Glomerular visceral epithelial cell (primary cell): ENCODE data around the gene DDX19B.
"Not testable (repeated sequence)": the region's sequence is repeated elsewhere in the genome, so short reads cannot be mapped to it uniquely, and the experiment has no call there.

Source experiments
- DNase-seq: peaks from one replicate; pipeline ENCODE4 v3.0.0-alpha.2; 2016; ENCODE audit errors: extremely low spot score

Gene DDX19B

DNA sequence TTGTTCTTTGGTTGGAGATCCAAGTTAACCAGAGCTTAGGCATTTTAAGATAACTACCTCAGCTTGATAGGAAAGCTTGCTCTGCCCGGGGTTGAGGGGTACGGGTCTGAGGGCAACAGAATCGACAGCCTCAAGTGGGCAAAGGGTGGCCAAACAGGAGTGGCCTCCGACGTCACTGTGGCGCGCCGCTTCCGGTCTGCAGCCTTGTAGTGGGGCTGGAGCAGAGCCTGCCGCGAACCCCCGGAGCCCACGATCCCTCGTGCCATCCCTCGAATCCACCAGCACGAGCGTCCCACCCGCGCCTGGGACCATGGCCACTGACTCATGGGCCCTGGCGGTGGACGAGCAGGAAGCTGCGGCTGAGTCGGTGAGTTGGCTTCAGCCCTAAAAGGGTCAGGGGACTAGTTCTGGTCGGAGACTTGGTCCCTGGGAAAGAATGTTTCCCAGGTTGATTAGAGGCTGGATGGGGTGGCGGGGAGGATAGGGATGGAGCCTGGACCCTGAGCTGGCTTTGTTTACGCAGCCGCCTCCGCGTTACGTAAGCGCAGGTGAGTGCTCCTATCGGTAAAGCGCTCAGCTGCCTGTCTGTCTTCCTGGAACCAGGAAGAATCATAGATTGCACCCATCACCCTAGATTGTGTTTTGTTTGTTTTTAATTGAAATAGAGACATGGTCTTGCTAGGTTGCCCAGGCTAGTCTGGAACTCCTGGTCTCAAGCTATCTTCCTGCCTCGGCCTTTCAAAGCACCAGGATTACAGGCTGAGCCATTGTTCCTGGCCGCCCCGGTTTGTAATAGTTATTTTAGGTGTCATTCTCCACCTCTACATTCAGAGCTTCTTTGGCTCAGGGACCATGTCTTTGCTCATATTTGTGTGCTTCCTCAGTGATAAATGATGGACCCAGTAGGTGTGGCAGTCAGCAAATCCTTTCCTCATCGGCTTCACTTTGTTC, at the start of gene DDX19B:
Gene DDX19B (plus strand): TSS at position 199 of the 951 bp plus-strand sequence. CDS start 112 bp downstream, at position 311.
- peak; percentile 65 for DNase-seq

DNA sequence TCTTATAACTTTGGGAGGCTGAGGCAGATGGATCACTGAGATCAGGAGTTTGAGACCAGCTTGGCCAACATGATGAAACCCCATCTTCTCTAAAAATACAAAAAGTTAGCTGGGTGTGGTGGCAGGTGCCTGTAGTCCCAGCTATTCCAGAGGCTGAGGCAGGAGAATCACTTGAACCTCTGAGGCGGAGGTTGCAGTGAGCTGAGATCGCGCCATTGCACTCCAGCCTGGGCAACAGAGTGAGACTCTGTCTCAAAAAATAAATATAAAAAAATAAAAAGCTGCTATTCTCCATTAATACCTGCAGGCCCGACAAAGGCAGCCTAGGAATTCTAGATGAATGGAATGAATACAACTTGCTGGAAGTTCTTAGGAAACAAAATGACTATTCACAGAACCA, 49.3 kb upstream of the DDX19B start:
- DNase-seq, result not testable (repeated sequence)

DNA sequence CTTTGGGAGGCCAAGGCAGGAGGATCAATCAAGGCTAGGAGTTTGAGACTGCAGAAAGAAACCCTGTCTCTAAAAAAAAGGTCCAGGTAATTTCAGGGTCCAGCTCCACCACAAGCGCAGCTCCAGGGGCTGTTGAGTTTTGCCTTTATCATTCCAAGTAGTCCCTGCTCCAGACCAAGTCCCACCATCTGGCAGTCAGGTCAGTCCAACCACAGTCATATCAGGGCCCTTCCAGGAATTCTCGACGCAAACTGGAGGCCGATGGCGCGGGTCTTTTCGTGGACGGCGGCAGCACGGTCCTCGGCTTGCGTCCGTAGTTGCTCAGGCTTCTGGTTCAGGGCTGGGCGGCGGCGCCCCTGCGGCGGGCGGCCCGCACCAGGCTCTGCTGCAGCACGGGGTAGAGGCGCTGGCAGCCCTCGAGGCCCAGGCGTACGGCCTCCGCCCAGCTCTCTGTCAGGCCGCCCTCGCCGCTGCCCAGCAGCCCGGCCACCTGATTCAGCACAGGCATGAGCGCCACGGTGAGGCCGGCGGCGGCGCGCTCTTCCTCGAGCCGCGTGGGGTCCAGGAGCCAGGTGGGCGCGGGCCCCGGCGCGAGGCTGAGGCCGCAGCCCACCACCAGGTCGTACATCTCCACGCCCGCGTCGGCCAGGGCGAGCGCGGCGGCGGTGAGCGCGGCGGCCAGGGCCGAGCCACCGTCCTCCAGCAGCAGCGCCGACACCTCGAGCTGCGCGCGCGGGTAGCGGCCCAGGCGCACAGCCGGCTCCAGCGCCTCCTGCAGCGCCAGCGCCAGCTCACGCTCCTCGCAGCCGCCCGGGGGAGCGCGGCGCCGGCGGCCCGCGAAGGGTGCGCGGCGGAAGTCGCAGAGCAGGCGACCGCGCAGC, 48.0 kb upstream of the DDX19B start:
- peak; percentile 42 for DNase-seq

DNA sequence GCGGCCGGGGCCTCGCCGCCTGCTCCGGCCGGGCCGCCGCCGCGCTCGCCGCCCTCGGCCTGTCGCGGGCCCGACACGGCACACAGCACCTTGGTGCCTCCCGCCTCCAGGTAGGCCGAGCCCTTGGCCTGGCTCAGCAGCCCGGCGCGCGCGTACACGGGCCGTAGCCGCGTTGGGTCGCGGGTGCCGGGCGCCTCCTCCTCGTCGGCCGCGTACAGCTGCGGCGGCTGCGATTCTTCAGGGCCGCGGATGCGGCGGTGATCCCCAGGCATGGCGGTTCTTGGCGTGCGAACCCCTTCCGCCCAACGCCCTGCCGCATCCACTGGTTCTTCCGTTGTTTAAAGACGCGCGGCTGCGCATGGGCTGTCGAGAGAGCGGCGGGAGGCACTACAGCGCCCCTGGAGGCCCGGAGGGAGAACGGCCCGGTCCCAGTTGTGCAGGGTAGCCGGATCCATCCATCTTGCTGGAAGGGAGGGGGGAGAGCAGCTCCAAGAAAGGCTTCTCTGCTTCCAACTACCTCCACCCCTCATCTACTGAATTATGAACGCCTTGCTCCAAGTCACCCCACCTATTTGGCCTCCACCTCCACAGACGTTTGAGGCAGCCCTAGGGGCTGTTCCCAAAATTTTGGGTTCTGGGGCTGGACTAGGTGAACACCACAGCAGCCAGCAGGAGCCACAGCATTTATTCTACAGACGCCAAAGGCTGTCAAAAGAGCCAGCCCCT, 47.2 kb upstream of the DDX19B start, which contains the start of gene EXOSC6:
Gene EXOSC6 (minus strand): TSS at position 312 of the 726 bp plus-strand sequence. CDS start 40 bp downstream, at position 272.
- peak; percentile 93 for DNase-seq

DNA sequence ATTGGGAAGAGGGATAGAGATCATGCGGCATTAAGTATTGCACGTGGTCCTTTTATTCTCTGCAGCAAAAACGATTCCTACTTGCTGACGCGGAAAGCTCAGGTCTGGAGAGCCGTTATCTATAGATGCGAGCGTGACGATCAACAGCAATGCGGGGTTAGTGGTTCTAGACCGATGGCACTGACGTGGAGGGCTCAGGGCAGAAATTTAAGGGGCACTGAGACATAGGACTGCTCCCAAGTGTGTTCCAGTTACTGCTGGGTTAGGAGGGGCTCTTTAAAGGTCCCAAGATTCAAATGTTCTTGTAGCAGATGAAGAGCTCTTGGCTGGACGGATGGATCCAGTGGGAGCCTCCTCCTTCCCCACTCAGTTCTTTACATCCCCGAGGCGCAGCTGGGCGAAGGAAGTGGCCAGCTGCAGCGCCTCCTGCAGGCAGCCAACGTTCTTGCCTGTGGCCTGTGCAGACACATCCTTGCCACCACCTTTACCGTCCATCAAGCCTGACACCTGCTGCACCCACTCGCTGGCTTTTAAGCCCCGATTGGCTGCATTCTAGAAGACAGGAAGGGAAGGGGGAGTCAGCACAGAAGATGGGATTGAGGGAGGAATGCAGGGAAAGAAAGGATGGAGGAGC, 46.5 kb upstream of the DDX19B start:
- no peak for DNase-seq

DNA sequence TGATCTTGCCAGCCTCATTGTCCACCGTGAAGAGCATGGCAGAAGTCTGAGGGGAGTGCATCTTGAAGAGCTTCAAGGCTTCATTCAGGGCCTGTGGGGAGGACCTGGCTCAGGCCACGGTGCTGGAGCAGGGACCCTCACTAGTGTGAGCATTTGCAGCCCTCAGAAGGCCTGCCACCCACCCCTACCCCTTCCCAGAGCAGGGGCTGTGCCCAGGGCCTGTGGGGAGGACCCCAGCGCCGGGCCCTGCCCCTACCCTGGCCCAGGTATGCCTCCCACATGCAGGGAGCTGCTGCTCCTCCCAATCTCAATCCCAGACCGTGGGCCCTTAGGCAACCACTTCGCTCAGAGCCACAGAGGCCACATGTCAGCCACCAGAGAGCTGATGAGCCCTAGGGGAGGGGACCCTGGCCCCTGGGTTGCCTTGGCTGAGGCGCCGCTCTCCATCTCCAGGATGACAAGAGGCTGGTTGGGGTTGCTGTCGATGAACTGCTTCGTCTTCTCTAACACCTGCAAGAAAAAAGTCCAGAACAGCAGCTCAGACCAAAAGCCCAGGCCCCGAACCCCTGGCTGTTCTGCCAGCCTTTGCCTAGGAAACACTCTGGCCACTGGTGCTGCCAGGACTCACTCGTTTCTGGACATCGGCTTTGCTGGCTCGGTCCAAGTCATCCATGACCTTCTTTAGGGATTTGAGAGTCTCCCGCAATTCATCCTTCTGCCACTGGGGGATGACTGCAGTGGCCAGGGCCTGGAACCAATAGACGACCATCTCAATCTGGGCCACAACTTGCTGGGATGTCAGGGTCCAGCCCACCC, 45.5 kb upstream of the DDX19B start:
- peak; percentile 43 for DNase-seq

DNA sequence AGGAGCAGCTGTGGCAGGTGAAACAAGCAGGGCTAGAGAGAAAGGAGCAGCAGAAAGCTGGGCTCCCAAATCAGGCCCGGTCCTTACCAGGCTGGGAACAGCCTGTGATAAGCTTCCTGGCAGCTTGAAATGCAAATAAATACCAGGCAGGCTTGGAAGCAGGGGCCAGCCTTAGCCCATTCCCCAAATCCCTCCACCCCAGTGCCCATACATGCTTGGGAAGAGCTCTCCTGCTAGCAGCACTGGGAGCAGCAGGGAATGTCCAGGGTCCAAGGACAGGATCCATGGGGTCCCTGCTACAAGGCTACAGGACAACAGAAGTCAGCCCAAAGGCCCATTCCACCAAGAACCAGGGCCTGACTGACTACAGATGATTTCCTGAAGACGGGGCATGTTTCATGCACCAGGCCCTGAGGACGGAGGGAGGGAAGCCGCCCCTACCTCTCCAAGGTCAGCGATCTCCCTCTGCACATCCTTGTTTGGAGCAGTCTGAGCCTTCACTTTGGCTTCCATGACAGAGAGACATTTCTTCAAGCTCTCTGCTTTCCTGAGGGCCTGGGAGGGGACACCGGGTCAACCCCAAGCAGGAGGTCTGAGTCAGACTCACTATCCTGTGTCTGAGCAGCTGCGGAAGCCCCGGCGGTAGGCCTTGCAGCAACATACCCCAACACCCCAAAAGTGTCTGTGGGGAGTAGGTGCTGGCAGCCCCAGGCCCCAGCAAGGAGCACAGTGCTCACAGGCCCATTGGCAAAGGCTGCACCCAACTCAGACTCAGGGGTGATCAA, 44.6 kb upstream of the DDX19B start:
- no peak for DNase-seq

DNA sequence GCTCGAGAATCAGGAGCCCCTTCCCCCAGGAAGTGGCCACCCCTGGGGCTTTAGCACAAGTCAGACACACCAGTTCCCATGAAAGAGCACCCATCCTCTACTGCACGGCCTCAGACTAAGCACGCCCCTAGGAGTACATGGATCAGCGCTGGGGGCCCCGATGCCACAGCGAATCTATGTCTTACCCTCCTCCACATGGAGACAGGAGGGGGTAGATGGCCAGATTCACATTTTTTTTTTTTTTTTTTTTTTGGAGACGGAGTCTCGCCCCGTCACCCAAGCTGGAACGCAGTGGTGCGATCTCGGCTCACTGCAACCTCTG, 44.1 kb upstream of the DDX19B start:
- DNase-seq, result no peak

DNA sequence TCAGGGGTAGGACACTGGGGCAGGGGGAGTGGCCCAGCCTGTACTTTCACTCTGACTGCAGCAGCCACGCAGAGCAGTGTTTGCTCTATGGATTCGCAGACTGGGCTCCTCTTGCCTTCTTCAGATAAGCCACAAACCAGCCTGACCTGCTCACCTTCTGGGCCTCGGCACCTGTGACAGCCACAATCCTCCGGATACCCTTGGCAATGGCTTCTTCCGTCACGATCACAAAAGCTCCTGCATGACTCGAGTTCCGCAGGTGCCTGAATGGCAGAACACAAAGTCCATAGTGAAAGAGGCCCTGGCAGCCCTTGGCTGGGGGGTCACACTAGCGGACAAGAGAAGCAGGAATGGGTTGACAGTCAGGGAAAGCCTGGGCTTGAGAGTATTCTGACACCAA, 43.4 kb upstream of the DDX19B start:
- DNase-seq, result no peak

DNA sequence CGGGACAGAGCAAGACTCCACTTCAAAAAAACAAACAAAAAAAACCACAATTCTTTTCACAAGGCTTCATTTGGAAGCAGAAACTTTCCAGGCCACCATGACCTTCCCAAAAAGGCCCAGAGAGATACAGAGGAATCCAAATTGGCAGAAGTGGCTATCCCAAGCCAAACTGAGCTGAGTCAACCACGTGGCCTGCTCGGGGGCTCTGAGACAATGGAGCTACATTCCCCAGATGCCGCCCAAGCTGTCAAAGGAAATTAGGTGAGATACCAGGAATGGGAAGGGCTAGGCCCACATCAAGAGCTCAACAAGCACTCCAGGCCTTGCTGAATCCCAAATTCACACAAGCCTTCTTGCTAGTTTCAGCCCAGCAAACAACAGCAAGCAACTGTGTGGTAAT, 41.6 kb upstream of the DDX19B start:
- DNase-seq, result no peak

DNA sequence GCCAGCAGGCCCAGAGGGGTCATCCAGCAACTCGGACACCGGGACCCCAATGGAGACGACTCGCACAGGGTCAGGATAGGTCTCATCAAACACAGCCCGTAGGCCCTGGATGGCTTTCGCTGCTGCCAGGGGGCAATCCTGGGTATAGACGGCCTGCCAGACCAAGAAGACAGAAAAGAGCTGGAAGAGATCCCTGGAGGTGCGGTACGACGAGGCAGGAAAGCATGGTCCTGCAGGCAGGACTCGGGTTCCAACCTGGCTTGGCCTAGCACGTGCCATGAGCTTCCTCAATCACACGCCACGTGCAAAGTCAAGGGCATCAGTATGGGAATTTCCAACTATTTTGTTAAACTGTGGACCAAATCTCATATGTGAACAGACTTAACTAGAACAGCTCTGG, 40.9 kb upstream of the DDX19B start:
- DNase-seq, result no peak

DNA sequence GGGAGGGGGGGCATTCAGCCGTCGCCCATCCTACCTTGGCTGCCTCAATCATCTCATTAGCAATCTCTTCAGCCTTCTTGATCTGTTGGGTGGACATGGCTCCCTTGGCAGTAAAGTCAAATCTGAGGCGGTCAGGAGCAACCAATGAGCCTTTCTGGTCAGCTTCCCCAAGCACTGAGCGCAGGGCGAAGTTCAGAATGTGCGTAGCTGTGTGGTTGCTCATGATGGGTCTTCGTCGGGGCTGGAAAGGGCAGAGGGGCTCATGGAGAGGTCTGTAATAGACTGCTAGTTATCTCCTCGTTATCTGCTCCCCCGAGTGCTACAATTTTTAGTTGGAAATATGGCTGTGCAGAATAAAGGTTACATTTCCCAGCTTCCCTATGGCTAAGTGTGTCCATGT, 40.0 kb upstream of the DDX19B start:
- DNase-seq, result no peak

DNA sequence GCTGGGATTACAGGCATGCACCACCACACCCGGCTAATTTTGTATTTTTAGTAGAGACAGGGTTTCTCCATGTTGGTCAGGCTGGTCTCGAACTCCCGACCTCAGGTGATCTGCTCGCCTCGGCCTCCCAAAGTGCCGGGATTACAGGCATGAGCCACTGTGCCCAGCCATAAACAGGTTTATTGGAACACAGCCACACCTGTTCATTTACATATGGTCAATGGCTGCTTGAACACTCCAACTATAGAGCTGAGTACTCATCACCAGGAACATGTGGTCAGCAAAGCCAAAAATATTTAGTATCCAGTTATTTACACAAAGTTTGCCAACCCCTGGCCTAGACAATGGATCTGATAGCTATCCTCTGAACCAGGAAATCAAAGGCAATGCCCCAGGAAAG, 39.1 kb upstream of the DDX19B start:
- not testable (repeated sequence) for DNase-seq

DNA sequence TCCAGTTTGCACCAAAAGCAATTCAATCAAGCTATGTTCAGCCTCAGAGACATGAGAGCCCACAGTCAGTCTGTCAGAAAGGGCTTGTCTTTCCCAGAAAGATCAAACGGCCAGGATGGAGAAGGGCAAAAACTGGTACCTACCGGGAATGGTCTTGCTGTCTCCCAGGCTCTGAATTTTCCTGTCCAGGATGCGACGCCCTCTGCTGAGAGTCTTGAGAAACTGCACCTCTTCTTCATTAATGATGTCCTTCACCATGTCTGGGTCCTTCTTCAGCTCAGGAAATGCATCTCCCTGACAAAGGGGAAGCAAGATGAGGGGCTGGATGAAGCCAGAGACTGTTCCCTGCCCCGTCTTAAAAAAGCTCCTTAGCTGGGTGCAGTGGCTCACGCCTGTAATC, 31.5 kb upstream of the DDX19B start:
- peak; percentile 50 for DNase-seq

DNA sequence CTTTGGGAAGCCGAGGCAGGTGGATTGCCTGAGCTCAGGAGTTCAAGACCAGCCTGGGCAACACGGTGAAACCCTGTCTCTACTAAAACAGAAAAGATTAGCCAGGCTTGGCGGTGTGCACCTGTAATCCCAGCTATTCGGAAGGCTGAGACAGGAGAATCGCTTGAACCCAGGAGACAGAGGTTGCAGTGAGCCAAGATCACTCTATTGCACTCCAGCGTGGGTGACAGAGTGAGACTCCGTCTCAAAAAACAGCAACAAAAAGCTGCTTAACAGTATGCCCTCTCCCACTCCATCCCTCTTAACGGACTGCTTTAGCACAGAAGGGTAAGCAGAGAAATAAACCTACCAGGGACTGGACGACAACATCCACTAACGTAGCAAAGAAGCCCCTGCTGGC, 31.1 kb upstream of the DDX19B start:
- DNase-seq, result not testable (repeated sequence)

DNA sequence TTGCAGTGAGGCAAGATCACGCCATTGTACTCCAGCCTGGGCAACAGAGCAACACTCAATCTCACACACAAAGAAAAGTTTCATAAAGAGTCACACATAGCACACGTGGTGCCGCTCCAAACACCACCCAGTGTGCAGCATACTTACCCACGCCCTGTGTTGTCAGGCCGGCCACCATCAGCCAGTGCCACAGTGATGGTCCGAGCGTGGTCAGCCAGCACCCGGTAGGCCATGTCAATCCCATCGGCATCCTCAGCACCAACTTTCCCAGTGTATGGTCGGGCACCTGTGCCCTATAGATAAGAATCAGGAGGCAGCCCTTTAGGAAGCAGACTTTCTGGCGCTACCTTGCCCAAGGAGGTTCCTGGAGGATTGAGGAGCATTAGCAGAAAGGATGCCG, 29.5 kb upstream of the DDX19B start:
- no peak for DNase-seq

DNA sequence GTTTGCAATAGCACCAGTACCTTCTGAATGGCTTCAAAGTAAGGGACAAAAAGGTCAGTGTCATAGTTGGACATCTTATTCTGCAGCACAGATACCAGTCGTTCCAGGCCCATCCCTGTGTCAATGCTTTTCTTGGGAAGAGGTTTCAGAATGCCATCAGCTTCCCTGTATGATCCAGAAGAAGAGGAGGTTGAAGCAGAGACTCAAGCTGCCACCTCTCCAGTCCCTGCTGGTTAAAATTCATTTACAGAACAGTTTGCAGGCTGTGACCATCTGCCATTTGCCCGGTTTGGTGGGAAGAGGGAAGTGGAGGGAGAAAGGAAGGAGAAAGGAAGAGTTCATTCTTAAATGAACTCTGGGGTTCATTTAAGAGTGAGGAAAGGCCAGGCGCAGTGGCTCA, 28.8 kb upstream of the DDX19B start:
- no peak for DNase-seq

DNA sequence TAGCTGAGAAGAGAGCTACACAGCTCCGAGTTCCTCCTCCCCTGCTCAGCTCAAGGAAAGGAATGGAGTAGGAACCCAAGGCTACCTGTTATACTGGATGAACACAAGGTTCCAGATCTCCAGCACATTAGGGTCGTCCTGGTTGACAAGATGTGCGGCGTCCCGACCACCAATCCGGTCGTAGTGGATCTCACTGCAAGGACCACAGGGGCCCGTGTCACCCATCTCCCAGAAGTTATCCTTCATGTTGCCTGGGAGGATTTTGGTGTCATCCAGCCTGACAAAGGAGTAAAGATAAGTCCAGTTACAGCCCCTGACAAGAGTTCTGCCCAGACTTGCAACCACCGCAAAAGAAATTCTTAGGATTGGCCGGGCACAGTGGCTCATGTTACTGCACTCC, 27.3 kb upstream of the DDX19B start:
- no peak for DNase-seq

DNA sequence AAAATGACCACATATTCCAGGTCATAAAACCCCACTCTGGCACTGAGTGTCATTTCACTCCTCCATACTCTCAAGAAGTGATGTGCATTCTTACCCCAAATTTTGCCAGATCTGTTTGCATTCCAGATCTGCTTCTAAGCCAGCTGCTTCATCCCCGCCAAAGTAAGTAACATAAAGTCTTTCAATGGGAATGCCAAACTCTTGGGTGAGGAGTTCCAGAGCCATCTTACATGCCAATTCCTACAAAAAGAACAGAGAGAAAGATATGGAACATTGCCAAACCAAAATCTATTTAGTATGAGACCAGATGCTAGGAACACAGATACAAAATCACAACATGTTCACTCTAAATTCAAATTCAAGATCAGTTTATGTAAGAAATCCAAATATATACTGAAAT, 22.6 kb upstream of the DDX19B start:
- no peak for DNase-seq
